ENCODE measurements around the gene PHKG2.

The PHKG2 gene

DNA sequence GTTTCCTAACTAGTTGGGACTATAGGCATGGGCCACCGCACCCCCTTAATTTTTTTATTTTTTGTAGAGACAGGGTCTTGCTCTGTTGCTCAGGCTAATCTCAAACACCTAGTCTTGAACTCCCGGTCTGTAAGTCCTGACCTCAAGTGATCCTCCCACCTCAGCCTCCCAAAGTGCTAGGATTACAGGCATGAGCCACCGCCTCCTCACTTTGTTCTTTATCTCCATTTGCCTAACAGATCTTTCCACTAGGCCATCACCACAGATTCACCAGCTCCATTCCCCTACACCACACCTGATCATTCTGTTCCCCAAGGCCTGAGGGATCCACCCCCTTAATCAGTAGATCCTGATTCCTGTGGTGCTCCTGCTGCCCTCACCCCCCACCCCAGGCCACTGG, 46.4 kb downstream of the PHKG2 start:
- no peak for TF ChIP-seq ZFX (IDR thresholded peaks at IDR 0.05)
- TF ChIP-seq, protein P1, sequence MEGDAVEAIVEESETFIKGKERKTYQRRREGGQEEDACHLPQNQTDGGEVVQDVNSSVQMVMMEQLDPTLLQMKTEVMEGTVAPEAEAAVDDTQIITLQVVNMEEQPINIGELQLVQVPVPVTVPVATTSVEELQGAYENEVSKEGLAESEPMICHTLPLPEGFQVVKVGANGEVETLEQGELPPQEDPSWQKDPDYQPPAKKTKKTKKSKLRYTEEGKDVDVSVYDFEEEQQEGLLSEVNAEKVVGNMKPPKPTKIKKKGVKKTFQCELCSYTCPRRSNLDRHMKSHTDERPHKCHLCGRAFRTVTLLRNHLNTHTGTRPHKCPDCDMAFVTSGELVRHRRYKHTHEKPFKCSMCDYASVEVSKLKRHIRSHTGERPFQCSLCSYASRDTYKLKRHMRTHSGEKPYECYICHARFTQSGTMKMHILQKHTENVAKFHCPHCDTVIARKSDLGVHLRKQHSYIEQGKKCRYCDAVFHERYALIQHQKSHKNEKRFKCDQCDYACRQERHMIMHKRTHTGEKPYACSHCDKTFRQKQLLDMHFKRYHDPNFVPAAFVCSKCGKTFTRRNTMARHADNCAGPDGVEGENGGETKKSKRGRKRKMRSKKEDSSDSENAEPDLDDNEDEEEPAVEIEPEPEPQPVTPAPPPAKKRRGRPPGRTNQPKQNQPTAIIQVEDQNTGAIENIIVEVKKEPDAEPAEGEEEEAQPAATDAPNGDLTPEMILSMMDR (conservative IDR thresholded peaks at IDR 0.05) = no peak
- H3K27ac ChIP-seq = no peak overlapping the region

DNA sequence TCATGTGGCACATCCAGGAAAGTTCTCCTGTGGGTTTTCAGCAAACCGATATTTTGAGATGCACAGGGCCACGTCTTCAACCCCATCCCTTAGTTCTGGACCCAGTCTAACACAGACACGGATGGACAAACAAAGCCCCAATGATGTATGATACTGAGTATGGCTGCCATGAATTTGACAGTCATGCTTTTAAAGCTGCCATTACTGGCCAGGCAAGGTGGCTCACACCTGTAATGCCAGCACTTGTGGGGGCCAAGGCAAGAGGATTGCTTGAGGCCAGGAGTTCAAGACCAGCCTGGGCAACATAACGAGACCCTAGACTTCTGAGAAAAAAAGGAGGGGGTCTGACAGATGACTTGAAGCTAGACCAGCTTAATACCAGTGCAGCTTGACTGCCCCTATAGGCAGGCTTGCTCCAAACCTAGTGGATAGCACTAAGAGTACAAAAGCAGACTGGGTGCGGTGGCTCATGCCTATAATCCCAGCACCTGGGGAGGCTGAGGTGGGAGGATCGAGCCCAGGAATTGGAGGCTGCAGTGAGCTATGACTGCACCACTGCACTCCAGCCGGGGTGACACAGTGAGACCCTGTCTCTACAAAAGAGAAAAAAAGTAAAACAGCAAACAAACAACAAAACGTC, 49.6 kb downstream of the PHKG2 start:
- H3K27ac ChIP-seq = no peak overlapping the region
- TF ChIP-seq, protein P1 (conservative IDR thresholded peaks at IDR 0.05) = no peak; the same call in 1 of the 2 replicates
- TF ChIP-seq ZFX (IDR thresholded peaks at IDR 0.05) = no peak
